HG03045 (cell line): ENCODE data around the gene CCDC148.

ENCODE experiments used
- ATAC-seq: cut with Tn5 transposase; IDR thresholded peaks from one replicate; pipeline ENCODE4 v1.9.1; 2021; ENCODE audit warnings: mild to moderate bottlenecking, moderate library complexity; ENCODE audit not compliant: unreplicated experiment

Gene CCDC148

DNA sequence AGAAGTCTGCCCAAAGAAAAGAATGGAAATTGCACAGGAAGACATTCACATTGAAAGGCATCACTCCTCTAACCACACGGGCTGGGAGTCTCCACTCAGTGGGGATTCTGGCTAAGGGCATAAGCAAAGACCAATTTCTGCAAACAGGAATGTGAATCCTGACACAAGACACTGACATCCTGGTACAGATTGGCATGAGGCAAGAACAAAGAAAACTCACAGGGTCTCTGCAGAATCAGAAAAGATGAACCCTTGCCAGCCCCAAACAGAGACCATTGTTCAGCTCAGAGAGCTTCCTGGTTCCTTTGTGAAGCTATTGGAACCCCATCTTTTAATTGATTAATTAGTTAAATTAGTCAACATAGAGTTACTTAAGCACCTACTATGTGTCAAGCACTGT lies 272.6 kb downstream of the CCDC148 start:
- ATAC-seq: no peak

DNA sequence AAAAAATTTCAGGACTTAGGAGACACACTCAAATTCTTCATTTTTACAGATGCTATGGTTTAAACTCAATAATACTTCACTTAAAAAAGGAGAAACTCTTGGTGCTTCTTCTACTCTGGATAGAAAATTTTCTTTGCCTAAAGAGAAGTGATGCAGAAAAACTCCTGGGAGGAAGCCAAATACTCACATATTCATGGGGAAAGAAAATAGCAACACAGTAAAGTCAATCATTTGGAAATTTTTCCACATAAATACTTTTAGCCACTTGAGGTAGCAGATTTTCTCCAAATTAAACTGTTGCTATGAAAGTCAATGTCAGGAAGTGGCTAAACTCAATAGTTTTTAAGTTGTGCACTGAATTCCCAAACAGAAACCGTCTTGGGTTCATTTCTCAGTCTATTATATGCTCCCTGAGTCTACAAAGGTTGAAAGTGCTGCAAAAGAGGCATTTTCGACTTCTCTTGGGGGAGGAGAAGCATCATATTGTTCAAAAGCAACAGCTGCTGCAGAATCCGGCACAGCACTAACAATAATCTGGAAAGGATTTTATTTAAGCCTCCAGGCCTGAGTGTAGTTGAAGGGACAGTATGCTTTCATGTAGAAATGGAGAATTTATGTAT lies 273.8 kb downstream of the CCDC148 start:
- no peak for ATAC-seq

DNA sequence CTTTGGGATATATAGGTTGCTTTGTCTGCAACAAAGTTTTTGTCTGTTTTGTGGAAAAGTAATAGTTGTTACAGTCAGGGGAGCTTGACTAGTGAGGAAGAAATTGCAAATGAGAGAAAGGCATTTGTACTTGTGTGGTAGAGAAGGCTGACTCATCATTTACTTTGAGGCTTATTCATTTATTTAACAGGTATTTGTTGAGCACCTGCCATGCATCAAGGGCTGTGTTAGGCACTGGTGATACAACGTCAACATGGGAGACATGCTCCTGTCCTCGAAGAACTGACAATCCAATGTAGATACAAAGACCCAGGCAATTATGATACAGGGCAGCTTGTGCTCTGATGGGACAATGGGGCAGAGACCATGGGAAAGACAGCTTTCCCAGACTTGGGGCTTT lies 275.4 kb downstream of the CCDC148 start:
- no peak for ATAC-seq

DNA sequence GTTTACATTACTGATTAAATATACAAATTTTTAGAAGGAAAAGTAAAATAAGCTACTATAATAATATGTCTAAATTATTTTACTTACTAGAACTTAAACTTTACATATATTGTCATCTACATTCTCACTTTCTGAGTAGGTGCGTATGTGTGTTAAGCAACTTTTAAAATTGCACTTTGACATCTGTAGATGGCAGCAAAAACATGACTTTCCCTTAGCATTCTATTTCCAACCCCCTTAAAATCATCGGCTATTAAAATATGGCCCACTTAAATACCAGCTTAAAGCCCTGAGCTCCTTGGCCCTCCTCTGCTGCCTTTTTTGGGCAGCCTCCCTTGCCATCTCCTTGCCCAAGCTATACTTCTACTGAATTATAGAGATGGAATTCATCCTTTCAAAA lies 276.9 kb downstream of the CCDC148 start:
- no peak for ATAC-seq

DNA sequence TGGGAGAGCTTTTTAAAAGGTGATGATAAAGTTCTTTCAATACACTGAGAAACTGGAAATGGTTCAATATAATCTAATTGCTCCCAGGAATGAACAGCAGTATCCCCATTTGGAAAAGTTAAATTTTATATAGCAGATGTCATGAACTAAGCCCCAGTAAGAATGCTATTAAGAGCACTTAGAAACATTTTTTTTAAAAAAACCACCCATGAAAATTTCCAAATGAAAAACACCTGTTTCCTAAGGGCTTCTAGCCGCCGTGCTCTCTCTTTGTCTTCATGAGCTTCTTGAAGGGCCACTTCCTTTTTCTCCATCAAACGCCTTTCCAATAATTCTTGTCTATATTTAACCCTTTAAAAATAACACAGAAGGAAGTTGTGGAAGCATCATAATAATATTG lies 277.9 kb downstream of the CCDC148 start:
- no peak for ATAC-seq

DNA sequence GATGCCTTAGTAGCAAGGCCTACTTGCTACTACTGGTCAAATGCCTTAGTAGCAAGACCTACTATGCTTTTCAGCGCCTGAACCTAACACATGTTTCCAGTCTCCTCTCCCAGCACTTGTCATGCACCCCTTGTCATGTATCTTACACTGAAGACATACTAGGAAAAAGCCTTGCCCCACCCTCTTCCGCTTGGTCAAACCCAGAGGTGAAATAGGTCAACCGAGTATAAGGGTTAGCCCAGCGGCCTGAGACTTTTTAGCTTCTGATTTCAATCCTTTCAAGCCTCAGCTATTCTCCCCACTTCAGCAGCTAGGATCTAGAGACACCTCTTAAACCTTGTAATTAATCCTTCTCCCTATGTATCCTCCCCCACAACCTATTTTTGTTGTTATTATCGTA lies 281.6 kb downstream of the CCDC148 start:
- no peak for ATAC-seq

DNA sequence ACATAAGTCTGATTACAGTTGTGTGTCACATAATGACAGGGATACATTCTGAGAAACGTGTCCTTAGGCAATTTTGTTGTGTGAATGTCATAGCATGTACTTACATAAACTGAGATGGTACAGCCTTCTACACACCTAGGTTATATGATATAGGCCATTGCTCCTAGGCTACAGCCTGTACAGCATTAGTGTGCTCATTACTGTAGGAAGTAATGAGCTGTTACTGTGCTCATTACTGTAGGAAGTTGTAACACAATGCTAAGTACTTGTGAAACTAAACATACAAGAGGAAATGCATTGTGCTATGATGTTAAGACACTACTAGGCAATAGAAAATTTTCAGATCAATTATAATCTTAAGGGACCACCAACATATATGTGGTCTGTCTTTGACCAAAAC lies 282.1 kb downstream of the CCDC148 start:
- ATAC-seq: no peak

DNA sequence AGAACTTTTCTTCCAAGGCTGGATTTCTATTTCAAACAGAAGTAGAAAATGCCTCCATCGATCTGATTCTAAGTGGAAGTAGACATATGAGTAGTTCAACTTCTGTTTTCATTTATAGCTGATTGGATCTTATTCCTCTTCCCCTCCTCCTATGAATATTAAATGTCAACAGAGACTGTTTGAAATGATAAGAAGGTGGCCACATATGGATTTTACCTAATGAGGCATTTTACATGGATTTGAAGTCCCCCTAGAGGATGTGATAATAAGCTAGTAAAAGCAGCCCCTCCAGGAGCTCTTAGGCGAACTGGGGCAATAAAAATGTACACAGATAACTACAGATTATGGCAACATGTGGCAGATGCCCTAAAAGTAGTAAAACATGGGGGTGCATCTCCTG lies 283.8 kb downstream of the CCDC148 start:
- no peak for ATAC-seq

DNA sequence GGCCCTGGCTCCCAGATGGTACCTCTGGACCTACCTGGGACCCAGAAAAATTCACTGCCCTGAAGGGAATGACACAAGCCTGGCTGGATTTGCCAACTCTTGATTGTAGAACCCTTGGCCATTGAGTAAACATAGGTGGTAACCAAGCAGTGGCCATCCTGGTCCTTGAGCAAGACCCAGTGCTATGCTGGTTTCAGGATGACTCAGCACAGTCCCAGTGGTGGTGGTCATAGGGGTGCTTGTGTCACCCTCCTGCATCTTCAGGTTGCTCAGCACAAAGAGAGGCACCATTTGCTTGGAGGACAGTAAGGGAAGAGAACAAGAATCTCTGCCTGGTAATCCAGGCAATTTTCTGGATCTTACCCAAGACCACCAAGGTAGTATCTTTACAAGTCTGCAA lies 302.0 kb downstream of the CCDC148 start:
- no peak for ATAC-seq

DNA sequence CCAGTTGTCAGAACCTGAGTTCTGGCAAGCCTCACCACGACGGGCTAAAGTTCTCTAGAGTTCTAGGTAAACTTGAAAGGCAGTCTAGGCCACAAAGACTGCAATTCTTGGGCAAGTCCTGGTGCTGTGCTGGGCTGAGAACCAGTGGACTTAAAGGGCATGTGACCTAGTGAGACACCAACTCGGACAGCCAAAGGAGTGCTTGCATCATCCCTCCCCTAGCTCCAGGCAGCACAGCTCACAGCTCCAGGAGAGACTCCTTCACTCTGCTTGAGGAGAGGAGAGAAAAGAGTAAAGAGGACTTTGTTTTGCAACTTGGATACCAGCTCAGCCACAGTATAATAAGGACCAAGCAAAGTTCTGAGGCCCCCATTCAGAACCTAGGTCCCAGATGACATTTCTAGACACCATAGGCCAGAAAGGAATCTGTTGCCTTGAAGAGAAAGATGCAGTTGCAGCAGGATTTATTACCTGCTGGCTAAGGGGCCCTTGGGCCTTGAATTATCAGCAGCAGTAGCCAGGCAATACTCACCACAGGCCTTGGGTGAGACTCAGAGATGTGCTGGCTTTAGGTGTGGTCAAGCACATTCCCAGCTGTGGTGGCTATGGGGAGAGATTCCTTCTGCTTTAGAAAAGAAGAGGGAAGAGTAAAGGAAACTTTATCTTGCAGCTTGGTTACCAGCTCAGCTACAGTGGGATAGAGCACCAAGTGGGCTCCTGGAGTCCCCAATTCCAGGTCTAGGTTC lies 303.1 kb downstream of the CCDC148 start:
- ATAC-seq: no peak

DNA sequence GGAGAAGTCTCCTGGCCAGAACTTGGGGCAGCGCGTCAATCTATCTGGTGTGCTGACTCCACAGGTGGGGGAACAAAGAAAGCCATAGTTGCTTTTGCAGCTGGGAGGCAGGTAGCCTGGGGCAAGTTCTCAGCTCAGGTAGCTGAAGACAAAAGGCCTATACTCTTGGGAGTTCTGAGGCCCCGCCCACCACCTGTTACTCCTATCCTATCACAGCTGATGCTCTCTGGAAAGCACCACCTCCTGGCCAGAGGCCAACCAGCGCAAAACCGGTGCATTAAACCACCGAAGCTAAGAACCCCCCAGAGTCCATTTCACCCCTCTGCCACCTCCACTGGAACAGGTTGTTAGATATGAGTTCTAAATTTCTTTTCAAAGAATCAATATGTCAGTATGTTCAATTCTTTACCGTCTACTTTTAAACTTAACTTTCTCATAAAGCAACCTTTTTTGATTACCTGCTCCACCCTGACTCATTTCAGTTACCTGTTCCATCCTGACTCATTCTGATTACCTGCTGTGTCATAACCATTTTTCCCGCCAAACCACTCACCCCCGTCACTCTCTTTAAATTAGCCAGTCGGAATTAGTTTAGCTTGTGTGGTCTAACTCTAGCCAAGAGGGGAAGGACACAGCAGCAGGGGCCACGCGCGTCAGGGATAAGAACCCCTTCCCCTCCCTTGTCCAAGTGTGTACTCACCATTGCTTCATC lies 311.5 kb downstream of the CCDC148 start:
- ATAC-seq: no peak

DNA sequence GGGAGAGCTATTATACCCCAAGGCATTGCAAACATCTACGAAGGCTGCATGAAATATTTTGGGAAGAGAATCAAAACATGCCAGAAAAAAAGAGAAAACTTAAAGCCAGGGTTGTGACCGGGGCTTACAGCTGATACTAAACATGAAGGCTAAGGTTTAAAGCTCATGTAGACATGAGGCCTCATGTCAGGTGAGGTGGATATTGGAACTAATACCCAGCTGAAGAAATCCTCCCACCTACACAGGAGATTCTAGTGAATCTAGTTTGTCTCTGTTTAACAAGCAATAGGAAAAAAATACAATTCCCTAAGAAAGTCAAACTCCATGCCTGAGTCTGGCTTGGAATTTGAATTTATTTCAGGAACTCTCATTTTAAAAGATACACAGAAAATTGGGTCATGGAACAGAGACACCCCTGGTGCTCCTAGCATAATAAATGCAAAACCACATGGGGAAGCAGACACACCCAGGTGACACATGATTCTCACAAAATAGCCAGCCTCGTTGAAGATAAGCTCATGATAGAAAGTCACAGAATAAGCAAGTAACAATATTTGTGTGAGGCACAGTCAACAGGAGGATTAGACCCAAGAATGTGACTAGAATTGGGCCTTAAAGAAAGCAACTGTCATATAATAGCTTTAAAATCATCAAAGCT lies 312.7 kb downstream of the CCDC148 start:
- no peak for ATAC-seq

DNA sequence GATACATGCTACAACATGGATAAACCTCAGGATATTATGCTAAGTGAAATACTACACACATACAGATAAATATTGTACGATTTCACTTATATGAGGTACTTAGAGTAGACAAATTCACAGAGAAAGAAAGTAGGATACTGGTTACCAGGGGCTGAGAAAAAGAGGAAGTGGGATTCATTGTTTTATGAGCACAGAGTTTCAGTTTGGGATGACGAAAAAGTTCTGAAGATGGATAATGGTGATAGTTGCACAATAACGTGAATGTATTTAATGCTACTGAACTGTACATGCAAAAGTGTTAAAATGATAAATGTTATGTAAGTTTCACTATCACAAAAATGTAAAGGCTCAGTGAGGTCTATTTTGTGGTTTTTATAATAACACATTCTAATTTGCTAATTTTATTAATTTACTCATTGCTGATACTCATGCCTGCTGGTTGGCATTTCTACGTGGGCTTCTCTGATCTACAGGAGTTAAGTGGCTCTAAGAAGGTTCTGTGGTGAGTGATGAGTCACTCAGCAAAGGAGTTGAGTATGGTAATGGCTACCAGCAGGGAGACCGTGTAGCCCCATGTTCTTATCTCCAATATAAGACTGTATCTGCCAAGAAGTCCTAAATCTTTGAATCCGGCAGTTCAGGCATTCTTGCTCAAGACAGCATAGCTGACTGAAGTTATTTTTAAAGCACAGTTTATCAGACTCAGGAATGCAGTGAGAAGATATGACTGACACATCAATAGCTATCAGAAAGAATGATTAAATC lies 313.8 kb downstream of the CCDC148 start:
- ATAC-seq: no peak

DNA sequence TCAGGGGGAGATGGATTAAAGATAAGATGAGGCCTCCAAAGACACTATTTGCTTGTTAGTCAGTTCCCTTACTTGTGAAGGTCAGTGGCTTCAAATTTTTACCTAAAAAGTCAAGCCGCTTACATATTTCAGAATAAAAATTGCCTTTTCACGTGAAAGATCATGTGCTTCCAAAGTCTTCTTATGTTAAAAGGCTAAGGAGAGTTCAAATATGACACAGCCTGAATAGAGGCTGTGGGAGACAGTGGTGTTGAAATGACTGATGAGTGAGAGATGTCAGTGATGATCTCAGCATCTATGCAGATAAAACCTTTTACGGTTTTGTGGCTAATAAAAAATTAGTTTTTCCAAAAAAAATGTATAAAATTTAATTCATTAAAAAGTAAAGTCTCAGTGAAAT lies 314.4 kb downstream of the CCDC148 start:
- no peak for ATAC-seq

DNA sequence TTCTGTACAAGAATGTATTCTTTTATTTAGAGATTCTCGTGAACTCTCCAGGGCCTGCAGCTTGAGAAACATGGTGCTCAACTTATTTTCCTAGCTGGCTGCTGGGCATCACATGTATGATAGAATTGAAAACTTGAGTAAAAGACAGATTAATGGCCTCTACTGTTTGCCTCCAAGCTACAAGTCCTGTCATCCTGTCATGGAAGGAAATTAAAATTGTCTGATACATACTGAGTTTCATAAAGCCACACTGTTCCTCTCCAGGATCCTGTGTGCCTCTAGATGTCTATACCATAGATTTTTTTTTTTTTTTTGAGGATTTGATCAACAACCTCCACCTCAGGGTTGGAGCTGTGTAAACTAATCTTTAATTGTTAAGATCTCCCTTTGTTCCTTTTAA lies 316.4 kb downstream of the CCDC148 start:
- ATAC-seq: no peak

DNA sequence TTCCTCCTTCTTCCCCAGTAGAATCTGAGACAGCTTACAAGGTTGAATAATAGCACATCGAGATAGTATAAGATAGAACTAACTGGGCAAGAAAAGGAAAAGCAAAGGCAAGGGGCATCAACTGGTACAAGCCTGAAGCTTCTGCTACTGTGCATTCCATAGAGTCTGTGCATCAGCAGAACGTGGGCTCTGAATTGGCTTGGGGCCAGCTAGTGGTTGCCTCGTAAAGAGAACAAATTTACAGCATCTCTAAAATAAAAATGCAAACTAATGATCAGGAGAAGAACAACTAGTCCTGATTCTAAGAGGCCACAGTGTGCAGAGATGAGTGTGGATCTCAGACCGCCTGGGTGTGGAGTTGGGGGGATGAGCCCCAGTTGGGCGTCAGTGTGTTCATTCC lies 318.3 kb downstream of the CCDC148 start:
- no peak for ATAC-seq

DNA sequence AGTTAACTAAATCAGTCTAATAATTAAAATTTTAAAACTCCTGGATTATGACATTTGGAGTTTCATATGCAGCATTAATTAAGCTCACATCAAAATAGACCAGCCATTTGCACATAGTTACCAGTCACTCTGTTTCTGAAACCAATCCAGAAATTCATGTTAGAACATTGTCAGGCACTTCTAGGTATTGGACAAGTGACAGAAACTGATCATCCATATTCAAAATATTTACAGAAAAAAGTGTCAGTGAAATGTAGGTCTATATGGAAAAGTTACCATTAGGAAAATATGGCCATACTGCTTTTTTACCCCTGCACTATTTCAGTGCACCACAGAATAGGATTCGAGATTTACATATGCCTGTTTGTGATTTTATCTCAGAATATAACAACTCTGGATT lies 321.5 kb downstream of the CCDC148 start:
- no peak for ATAC-seq

DNA sequence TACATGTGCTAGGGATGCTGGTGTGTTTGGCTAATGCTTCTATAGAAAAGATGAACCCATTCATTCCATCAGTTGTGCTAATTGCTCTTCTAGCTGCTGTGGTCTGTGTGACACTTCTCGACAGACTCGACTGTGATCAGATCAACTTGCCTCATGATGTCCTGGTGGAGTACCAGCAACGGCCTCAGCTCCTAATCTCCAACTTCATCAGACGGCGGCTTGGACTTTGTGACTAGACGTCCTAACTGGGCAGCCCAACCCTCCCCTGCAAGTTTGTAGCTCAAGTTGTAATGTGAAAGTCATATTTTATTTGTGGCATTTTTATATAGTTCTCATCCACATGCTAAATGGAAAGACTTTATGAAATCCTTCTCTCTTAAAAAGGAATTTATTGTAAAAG lies 321.9 kb downstream of the CCDC148 start:
- ATAC-seq: no peak

DNA sequence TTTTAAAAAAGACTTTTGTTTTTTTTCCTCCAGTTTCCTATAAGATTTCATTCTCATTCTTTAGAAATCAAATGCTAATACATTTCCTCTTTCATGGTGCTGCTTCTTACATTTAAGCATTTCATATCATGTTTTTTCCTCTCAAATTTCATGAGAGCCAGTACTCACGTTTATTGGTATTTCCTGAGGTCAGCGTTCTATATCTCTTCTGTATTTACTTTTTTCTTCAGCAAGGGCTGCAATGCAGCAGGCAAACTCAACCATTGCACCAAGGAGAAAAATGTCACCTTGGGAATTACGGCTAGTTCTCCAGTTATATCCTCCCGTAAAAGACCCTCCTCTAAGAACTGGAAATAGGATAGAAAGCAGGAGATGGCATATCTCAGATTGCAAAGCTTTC lies 322.5 kb downstream of the CCDC148 start:
- ATAC-seq: no peak

DNA sequence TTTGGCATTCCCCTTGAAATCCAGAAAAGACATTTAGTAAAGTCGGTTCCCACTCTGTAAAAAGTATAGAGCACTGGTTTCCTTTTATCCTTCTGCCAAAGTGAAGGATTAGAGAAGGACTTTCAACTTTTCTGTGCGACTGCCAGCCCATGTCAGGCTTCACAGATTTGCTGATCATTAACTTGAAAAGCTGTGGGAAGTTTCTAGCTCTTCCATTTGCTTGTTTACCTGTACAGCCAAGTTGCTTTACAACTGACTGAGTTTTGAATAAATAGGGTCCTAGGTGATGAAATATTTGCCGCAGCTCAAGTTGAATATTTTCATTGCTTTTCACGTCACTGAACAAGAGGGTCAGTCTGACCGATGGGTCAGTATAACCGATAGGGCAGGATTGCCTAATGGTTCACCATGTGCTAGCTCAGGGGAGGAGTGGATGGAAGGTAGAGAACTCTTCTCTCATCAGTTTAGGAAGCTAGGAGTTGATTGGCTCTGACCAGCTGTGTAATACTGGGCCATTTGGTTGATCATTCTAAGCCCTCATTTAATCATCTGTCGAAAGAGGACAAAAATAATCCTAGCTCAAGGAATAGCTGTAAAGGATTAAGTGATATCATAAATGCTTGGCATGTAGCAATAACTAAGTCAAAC lies 324.5 kb downstream of the CCDC148 start:
- no peak for ATAC-seq
